ENCODE data around the gene GALK1. TPM values are rescaled to one million over a fixed set of nuclear protein-coding genes. Genes with fewer than 3 reads are reported as not detected.

The GALK1 gene
- total and polyA plus RNA-seq, 9 of the 15 experiments (the other 6 are each of a cell fraction or from before 2014, with no cell fraction given): 0.45 to 51.6 (median 17.4) TPM

- no peak for TF ChIP-seq MGA (IDR thresholded peaks at IDR 0.05)
- TF ChIP-seq BDP1 (IDR thresholded peaks at IDR 0.05; ENCODE audit: insufficient read depth, insufficient read length): no peak
- no peak; the same call in 1 of the 2 replicates for TF ChIP-seq ARID4B (CRISPR knock-in tag; IDR thresholded peaks at IDR 0.05)
- 0 out of 2 replicates have a peak, but pooled peaks have one; percentile 42 for TF ChIP-seq ATF7 (IDR thresholded peaks at IDR 0.05)
Measured at GRCh38 chr17:75764417-75764710, 628 bp downstream of the GALK1 start (continued).

All from K562 (cell line).